Liver (tissue), 3 donors: ENCODE results near the gene BNC2.

Experiments
- GABPA ChIP-seq, 2 donors: IDR thresholded peaks in 1 of 2; conservative IDR thresholded peaks in 1 of 2; 2 replicates each; pipeline ENCODE4 v1.6.1; 2016; ENCODE audit warnings: antibody characterized with exemption in 2 of 2, mild to moderate bottlenecking in 1 of 2, moderate library complexity in 1 of 2
- SP1 ChIP-seq: IDR thresholded peaks from 2 replicates; pipeline ENCODE4 v1.6.1; 2018; ENCODE audit warnings: antibody characterized with exemption, mild to moderate bottlenecking
- YY1 ChIP-seq: IDR thresholded peaks from 2 replicates; pipeline ENCODE4 v1.6.1; 2016; ENCODE audit warnings: antibody characterized with exemption, mild to moderate bottlenecking
- TF ChIP-seq, protein P1 (sequence below): fragments of 150-350 bp; IDR thresholded peaks from 2 replicates; pipeline ENCODE4 v1.5.1; 2017; ENCODE audit warnings: improper control_type of control experiment, low read depth, low read length; ENCODE audit not compliant: missing input control
- TF ChIP-seq, protein P2 (sequence below): IDR thresholded peaks from 2 replicates; pipeline ENCODE4 v1.6.1; 2016; ENCODE audit warnings: antibody characterized with exemption
- TF ChIP-seq, protein P3 (sequence below): IDR thresholded peaks from 2 replicates; pipeline ENCODE4 v1.6.1; 2016; ENCODE audit warnings: antibody characterized with exemption, mild to moderate bottlenecking
- donor health status: healthy.
- donor health status: healthy.

DNA sequence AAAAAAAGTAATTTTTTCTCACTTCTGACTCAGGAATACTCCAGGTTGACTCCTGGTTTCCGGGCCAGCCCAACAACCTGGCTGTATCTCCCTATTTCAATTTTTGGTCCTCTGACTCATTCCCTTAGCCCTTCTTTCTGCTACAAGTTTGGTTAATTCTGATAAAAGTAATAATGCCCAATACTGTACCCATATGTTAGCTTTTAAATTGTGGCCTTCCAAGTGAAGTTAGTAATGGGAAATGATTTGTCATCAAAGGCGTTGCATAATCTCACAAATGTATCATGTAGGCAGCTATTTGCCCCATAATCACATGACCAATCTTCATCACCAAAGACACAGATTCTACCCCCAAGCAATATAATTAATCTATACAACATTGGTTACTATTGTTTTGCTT lies 31.1 kb upstream of the BNC2 start:
- TF ChIP-seq, protein P1, sequence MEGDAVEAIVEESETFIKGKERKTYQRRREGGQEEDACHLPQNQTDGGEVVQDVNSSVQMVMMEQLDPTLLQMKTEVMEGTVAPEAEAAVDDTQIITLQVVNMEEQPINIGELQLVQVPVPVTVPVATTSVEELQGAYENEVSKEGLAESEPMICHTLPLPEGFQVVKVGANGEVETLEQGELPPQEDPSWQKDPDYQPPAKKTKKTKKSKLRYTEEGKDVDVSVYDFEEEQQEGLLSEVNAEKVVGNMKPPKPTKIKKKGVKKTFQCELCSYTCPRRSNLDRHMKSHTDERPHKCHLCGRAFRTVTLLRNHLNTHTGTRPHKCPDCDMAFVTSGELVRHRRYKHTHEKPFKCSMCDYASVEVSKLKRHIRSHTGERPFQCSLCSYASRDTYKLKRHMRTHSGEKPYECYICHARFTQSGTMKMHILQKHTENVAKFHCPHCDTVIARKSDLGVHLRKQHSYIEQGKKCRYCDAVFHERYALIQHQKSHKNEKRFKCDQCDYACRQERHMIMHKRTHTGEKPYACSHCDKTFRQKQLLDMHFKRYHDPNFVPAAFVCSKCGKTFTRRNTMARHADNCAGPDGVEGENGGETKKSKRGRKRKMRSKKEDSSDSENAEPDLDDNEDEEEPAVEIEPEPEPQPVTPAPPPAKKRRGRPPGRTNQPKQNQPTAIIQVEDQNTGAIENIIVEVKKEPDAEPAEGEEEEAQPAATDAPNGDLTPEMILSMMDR, result no peak
- TF ChIP-seq YY1, result no peak
- TF ChIP-seq GABPA (IDR thresholded peaks at IDR 0.05 in 1 of 2, conservative IDR thresholded peaks at IDR 0.05 in 1 of 2), result no peak
- TF ChIP-seq, protein P2, sequence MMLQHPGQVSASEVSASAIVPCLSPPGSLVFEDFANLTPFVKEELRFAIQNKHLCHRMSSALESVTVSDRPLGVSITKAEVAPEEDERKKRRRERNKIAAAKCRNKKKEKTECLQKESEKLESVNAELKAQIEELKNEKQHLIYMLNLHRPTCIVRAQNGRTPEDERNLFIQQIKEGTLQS, result no peak
- no peak for TF ChIP-seq SP1
- TF ChIP-seq, protein P3, sequence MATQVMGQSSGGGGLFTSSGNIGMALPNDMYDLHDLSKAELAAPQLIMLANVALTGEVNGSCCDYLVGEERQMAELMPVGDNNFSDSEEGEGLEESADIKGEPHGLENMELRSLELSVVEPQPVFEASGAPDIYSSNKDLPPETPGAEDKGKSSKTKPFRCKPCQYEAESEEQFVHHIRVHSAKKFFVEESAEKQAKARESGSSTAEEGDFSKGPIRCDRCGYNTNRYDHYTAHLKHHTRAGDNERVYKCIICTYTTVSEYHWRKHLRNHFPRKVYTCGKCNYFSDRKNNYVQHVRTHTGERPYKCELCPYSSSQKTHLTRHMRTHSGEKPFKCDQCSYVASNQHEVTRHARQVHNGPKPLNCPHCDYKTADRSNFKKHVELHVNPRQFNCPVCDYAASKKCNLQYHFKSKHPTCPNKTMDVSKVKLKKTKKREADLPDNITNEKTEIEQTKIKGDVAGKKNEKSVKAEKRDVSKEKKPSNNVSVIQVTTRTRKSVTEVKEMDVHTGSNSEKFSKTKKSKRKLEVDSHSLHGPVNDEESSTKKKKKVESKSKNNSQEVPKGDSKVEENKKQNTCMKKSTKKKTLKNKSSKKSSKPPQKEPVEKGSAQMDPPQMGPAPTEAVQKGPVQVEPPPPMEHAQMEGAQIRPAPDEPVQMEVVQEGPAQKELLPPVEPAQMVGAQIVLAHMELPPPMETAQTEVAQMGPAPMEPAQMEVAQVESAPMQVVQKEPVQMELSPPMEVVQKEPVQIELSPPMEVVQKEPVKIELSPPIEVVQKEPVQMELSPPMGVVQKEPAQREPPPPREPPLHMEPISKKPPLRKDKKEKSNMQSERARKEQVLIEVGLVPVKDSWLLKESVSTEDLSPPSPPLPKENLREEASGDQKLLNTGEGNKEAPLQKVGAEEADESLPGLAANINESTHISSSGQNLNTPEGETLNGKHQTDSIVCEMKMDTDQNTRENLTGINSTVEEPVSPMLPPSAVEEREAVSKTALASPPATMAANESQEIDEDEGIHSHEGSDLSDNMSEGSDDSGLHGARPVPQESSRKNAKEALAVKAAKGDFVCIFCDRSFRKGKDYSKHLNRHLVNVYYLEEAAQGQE, result no peak
